Stimulated activated CD4-positive, alpha-beta T cell treated with anti-CD3 and anti-CD28 coated beads, Interleukin-15, amount 100 ng/mL, for 48 hours (primary cell): ENCODE data around the gene GOSR1.
"Not testable (repeated sequence)": the region's sequence is repeated elsewhere in the genome, so short reads cannot be mapped to it uniquely, and the experiment has no call there.

ENCODE experiments used
- DNase-seq, 2 donors: peaks; one replicate each; pipeline ENCODE4 v3.0.0-alpha.2; 2020; ENCODE audit warnings: low read depth in 2 of 2

GOSR1 gene

GRCh38 chr17:30545024-30545423 lies 67.8 kb downstream of the GOSR1 start:
- no peak for DNase-seq

GRCh38 chr17:30547778-30548573 lies 70.8 kb downstream of the GOSR1 start:
- no peak for DNase-seq

GRCh38 chr17:30549181-30549580 lies 72.0 kb downstream of the GOSR1 start:
- DNase-seq: not testable (repeated sequence)

GRCh38 chr17:30549864-30550511 lies 72.8 kb downstream of the GOSR1 start:
- no peak for DNase-seq

GRCh38 chr17:30550512-30551273 lies 73.5 kb downstream of the GOSR1 start:
- DNase-seq: no peak

GRCh38 chr17:30551274-30551995 lies 74.2 kb downstream of the GOSR1 start:
- not testable (repeated sequence) for DNase-seq

GRCh38 chr17:30551996-30552339 lies 74.8 kb downstream of the GOSR1 start:
- DNase-seq: no peak

GRCh38 chr17:30552994-30553566 lies 75.9 kb downstream of the GOSR1 start:
- DNase-seq: no peak

- DNase-seq: not testable (repeated sequence)
These were observed 76.7 kb downstream of the GOSR1 start for GRCh38 chr17:30553823-30554440.

GRCh38 chr17:30554839-30555751 lies 77.9 kb downstream of the GOSR1 start:
- no peak for DNase-seq

- no peak for DNase-seq
These were observed 78.7 kb downstream of the GOSR1 start for GRCh38 chr17:30555942-30556341.

- DNase-seq: no peak
These were observed 79.4 kb downstream of the GOSR1 start for GRCh38 chr17:30556374-30557332.

GRCh38 chr17:30557916-30558685 lies 80.9 kb downstream of the GOSR1 start:
- DNase-seq: no peak

- no peak for DNase-seq
These were observed 81.7 kb downstream of the GOSR1 start for GRCh38 chr17:30558686-30559545.

GRCh38 chr17:30559656-30560055 lies 82.4 kb downstream of the GOSR1 start:
- no peak for DNase-seq

- not testable (repeated sequence) for DNase-seq
These were observed 83.2 kb downstream of the GOSR1 start for GRCh38 chr17:30560117-30561026.
